Measurements from ENCODE around the gene ATF7IP2.
"Not testable (repeated sequence)": the region's sequence is repeated elsewhere in the genome, so short reads cannot be mapped to it uniquely, and the experiment has no call there.

The ATF7IP2 gene

GRCh38 chr16:10376229-10376628 lies 9.6 kb upstream of the ATF7IP2 start:
- no peak for DNase-seq

DNA sequence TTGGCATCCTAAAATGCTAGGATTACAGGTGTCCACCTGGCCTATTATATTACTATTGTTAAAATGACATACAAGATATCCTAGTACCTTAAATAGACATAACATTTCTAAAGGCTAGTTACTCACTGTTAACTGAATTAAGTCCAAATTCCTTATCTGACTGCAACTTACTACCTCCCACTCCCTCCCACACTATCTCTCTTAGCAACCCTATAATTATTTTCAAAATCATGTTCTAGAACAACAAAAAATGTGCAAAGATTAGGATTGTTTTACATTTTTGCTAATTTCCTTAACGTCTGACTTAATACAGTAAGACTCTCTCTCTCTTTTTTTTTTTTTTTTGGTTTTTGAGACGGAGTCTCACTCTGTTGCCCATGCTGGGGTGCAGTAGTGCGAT lies 2.2 kb upstream of the ATF7IP2 start:
- DNase-seq, result no peak

DNA sequence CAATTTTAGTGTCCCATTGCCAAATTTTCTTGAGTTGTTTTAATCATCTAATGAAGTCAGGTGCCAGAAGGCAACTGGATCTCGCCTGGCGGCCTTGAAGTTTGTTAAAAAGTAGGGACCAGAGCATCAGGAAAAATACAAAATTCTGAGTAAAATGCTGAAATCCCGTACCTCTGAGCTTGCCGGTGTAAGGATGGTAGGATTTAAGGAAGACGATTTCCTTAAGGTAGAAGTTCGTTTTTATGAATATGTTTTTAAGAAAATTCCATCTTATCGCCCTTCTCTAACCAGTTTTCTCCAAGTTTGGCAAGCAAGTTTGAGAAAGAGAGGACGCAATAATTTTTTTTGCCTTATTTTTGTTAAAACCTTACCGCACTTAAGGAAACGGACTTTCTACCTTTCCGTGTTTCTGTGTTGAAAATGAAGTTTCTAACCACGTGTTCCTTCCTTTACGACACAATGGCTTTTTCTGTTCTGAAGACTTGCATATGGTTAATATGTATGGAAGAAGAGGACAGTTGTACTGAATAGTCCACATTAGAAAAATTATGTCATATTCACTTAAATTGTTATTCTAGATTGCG lies 748 bp downstream of the ATF7IP2 start:
- DNase-seq, result no peak

DNA sequence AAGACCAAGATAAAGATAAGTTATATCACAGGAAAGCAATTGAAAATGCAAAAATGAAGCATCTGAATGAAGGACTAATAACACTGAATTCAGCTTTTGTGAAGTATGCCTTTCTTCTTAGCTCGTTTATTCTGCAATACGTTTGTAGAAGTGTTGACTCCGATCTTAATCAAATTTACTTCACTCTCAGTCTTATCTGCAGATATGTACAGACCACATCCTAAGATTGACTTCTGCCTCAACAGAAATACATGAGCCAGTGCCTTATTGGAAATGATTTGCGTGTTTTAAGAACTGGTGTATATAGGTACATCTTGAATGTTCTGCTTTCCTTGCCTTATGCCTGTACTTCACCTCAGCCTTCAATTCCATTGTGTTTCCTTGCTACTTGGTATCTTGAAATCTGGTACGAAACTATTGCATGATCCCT lies 1.3 kb downstream of the ATF7IP2 start:
- no peak for DNase-seq

DNA sequence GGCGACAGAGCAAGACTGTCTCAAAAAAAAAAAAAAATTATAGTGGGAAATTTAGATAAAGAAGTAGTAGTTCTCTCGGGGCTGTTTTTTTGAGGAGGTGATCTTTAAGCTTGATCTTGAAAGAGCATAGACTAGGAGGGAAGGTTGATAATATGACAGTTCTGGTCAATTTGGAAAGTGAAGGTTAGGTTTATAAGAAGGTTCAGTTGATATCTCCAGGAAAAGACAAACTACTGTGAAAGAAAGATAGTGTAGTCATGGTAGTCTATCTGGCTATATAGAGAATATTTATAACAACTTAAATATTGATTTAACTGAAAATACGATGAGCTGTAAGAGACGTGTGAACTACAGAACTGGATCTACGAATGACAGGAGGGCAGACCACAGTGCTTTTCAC lies 3.1 kb downstream of the ATF7IP2 start:
- DNase-seq, result no peak

GRCh38 chr16:10390330-10390729 lies 4.5 kb downstream of the ATF7IP2 start:
- DNase-seq, result no peak

GRCh38 chr16:10390867-10391266 lies 5.0 kb downstream of the ATF7IP2 start:
- DNase-seq, result no peak

- DNase-seq, result no peak
Measured at GRCh38 chr16:10391339-10391738, 5.5 kb downstream of the ATF7IP2 start.

- no peak for DNase-seq
Measured at GRCh38 chr16:10402975-10403374, 17.1 kb downstream of the ATF7IP2 start.

- no peak for DNase-seq
Measured at GRCh38 chr16:10405386-10405939, 19.6 kb downstream of the ATF7IP2 start.

DNA sequence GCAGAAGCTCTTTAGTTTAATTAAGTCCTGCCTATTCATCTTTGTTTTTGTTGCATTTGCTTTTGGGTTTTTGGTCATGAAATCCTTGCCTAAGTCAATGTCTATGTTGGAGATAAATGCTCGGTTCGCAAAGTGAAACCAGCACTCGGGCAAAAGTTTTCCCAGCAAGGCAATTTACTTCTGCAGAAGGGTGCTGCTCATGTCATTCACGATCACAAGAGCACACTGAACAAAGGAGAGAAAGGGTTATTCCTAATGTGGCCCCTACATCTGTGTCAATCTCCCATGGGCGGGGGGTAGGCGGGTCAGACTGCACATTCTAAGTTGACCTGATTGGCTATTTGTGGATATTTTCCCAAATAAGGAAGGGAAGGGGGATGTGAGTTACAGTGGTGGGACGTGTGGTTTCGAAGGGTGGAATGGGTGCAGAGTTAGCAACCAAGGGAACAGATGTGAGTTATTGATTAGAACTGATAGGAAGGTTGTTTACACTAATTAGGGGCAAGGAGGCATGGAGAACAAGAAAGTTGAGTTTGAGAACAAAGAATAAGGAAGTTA lies 23.0 kb downstream of the ATF7IP2 start:
- no peak for DNase-seq

- not testable (repeated sequence) for DNase-seq
Measured at GRCh38 chr16:10409713-10410112, 23.9 kb downstream of the ATF7IP2 start.

DNA sequence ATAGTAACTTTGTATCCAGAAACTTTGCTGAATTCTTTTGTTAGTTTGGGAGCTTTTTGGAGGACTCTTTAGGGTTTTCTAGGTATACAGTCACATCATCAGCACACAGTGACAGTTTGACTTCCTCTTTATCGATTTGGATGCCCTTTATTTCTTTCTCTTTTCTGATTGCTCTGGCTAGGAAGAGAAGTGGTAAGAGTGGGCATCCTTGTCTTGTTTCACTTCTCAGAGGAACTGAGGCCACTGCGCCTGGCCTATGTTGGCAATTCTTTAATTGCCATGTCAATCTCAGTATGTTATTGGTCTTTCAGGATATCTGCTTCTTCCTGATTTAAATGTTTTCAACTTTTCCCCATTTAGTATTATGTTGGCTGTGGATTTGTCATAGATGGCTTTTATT lies 24.6 kb downstream of the ATF7IP2 start:
- no peak for DNase-seq

DNA sequence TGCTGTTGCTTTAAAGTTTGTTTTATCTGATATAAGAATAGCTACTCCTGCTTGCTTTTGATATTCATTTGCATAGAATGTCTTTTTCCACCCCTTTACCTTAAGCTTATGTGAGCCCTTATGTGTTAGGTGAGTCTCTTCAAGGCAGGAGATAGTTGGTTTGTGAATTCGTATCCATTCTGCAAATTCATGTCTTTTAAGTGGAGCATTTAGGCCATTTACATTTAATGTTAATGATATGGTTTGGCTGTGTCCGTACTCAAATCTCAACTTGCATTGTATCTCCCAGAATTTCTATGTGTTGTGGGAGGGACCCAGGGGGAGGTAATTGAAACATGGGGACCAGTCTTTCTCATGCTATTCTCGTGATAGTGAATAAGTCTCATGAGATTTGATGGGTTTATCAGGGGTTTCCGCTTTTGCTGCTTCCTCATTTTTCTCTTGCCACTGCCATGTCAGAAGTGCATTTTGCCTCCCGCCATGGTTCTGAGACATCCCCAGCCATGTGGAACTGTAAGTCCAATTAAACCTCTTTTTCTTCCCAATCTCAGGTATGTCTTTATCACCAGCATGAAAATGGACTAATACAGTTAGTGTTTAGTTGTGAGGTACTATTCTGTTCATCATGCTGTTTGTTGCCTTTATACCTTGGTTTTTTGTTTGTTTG lies 27.2 kb downstream of the ATF7IP2 start:
- DNase-seq, result no peak

GRCh38 chr16:10418204-10418603 lies 32.3 kb downstream of the ATF7IP2 start:
- not testable (repeated sequence) for DNase-seq

DNA sequence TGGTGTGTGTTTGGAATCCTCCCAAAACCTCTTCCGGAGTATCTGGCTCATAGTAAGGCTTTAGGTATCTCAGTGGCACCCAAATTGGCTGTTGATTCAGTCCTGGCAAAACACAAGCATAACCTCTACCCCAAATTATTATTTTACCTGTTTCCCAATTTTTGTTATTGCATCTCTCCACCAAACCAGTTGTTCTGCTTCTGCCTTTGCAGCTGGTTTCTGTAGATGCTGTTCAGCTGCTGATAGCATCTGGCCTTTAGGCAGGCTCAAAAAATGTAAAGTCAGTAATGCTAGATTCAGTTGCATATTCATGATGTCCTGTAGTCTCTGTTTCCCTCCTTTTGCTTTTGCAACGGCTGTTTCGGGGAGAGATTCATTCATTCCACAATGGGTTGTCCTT lies 33.8 kb downstream of the ATF7IP2 start:
- no peak for DNase-seq

DNA sequence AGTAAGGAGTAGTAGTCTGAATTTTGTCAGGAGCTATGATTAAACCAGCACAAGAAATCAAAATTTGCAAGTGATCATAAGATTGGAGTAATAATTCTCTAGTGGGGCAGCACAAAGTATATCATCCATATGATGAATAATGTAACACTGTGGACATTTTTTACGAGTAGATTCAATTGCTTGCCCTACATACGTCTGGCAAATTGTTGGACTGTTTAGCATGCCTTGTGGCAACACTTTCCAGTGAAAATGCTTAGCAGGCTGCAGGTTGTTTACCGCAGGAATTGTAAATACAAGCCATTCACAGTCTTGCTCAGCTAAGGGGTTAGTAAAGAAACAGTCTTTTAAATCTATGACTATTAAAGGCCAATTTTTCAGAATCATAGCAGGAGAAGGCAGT lies 35.7 kb downstream of the ATF7IP2 start:
- no peak for DNase-seq

- no peak for DNase-seq
Measured at GRCh38 chr16:10428433-10429168, 42.7 kb downstream of the ATF7IP2 start.

DNA sequence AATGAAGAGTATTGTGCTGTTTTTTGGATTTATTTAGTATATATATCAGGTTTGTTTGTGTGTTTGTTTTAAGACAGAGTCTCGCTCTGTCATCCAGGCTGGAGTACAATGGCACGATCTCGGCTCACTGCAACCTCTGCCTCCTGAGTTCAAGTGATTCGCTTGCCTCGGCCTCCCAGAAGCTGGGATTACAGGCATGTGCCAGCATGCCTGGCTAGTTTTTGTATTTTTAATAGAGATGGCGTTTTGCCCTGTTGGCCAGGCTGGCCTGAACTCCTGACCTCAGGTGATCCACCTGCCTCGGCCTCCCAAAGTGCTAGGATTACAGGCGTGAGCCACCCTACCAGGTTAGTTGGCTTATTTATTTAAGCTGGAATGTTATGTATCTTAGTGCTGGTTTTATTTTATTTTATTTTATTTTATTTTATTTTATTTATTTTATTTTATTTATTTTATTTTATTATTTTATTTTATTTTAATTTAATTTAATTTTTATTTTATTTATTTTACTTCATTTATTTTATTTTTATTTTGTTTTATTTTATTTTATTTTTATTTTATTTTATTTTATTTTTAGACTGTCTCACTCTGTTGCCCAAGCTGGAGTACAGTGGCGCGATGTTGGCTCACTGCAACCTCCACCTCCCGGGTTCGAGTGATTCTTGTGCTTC lies 43.6 kb downstream of the ATF7IP2 start:
- not testable (repeated sequence) for DNase-seq

DNA sequence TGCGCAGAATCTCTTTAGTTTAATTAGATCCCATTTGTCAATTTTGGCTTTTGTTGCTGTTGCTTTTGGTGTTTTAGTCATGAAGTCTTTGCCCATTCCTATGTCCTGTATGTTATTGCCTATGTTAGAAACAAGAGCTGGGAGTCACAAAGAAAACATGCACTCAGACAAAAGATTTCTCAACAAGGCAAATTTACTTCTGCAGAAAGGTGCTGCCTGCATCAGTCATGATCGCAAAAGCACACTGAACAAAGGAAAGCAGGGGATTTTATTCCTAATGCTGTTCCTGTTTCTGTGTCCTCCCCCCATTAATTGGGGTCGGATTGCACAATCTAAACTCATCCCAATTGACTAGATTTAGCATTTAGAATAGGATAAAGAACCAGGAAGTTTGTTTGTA lies 55.9 kb downstream of the ATF7IP2 start:
- no peak for DNase-seq

GRCh38 chr16:10447289-10447688 lies 61.4 kb downstream of the ATF7IP2 start:
- DNase-seq, result no peak

- DNase-seq, result not testable (repeated sequence)
Measured at GRCh38 chr16:10452208-10453158, 66.6 kb downstream of the ATF7IP2 start.

All from activated CD4-positive, CD25-positive, alpha-beta regulatory T cell treated with anti-CD3 and anti-CD28 coated beads, Interleukin-2, amount 50 U/mL, for 72 hours (primary cell).